MG63 (cell line): ENCODE results near the gene FAM204A. TPM values are rescaled to one million over a fixed set of nuclear protein-coding genes. Genes with fewer than 3 reads are reported as not detected.
A peak's percentile ranks its signal among the peaks of the same experiment; 100 is the strongest.

ENCODE experiments used
- DNase-seq: peaks from one replicate; pipeline ENCODE4 v3.0.0-alpha.2; 2020
- H3K27me3 ChIP-seq: fragments of 250-450 bp; sonication (Bioruptor Pico); 2 replicates; pipeline ENCODE4 v1.5.1; 2020; ENCODE audit warnings: mild to moderate bottlenecking, moderate library complexity
- H3K36me3 ChIP-seq: fragments of 250-450 bp; sonication (Bioruptor Pico); 2 replicates; pipeline ENCODE4 v1.5.1; 2020; ENCODE audit warnings: mild to moderate bottlenecking, moderate library complexity
- H3K4me3 ChIP-seq: fragments of 250-450 bp; sonication (Bioruptor Pico); 2 replicates; pipeline ENCODE4 v1.5.1; 2020; ENCODE audit warnings: mild to moderate bottlenecking, moderate library complexity
- H3K9me3 ChIP-seq: fragments of 250-450 bp; sonication (Bioruptor Pico); 2 replicates; pipeline ENCODE4 v1.5.1; 2020; ENCODE audit warnings: mild to moderate bottlenecking, moderate library complexity
- total RNA-seq: library from RNA; depleted of rRNA; stranded (reverse); fragments of >200 nt; shearing (Covaris generic); gene quantifications from 2 replicates; pipeline ENCODE4 v1.2.3, GENCODE V29; 2014; ENCODE audit warnings: low replicate concordance

FAM204A gene
- total RNA-seq, 1 experiment from 2014 or later = 141 TPM

DNA sequence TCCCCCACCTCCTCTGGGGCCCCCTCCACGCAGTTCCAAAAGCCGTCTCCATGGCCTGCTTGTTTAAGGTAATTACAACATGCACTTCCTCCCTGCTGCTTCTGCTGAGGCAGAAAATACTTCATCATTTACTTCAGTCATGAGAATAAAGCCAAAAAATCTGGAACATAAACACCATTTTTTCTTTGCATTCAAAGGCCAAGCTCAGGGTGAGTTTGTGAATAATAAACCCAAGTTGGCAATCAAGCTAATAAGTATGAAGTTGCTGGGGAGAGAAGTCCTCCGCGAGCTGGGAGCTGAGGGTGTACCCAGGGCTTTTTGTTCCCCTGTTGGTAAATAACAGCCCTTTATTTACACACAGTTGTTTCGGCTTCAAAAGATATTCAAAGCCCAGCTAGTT is 70.5 kb downstream of the FAM204A start:
- H3K9me3 ChIP-seq = no peaks in the 10 kb centered on the region
- no peak for DNase-seq
- no peaks in the 10 kb centered on the region for H3K36me3 ChIP-seq
- H3K4me3 ChIP-seq = peak overlapping the region; percentile 14
- H3K27me3 ChIP-seq = no peaks in the 10 kb centered on the region

DNA sequence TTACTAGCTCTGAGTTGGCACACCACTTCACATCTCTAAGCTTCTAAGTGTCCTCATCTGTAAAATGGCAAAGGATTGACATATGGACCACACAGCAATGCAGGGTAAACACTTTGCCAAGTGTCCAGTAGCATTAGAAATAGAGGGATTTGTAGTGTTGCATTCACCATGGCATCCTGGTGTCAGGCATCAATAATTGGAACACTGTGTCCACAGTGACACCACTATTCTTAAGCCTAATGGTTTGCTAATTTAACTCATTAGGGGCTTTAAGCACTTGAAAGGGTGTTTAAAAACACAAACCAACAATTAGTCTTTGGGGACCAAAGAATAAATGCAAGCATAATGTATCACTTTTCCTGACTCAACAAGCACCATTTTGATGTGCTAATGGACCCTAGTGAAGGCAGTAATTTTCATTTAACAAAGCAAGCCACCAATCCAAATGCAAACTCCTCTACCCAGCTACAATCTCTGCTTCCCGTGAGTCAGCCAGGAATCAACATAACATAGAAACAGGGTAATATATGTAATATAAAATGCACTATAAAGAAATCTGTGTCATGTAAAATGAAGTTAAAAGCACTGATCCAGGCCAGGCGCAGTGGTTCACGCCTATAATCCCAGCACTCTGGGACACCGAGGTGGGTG is 75.9 kb downstream of the FAM204A start:
- Histone ChIP-seq H3K36me3 (no peaks in the 10 kb centered on the region), H3K4me3 (no peak overlapping the region), H3K9me3 (no peaks in the 10 kb centered on the region), H3K27me3 (peaks cover 2% of the 10 kb centered on the region; the same call in 1 of the 2 replicates)
- DNase-seq = no peak

DNA sequence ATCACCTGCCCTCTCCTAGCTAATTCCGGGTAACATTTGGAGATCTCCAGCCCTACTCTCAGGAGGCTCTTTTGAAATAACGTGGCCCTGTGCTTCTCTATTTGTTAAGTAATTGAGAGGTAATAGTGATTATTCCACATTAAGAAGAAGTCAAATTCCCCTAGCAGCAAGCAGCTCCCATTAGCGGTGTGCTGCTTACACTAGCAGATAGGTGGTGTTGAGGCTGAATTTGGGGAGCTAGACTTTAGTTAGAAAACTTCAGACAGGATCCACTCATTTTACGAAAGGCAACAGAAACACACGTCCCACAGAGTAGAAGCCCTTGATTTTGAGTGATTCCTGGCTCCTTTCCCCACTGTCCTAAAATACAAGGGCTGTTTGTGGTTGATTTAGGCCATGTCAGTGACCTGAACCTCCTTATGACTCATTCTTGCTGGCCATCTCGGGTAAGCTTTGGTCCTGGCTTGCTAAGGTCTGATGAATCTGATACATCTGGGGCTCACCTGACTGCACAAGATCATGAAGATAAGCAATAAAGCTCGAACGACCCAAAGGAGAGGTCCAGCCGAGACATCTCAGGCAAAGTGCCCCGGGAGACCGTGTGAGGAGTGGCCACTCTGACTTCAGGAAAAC is 77.2 kb downstream of the FAM204A start:
- Histone ChIP-seq H3K36me3 (no peaks in the 10 kb centered on the region), H3K9me3 (no peaks in the 10 kb centered on the region), H3K27me3 (peaks cover 2% of the 10 kb centered on the region; the same call in 1 of the 2 replicates), H3K4me3 (no peak overlapping the region)
- DNase-seq = no peak

- H3K27me3 ChIP-seq = peaks cover 2% of the 10 kb centered on the region; the same call in 1 of the 2 replicates
- no peak overlapping the region for H3K4me3 ChIP-seq
- no peaks in the 10 kb centered on the region for H3K36me3 ChIP-seq
- no peak for DNase-seq
- no peaks in the 10 kb centered on the region for H3K9me3 ChIP-seq
Observed at GRCh38 chr10:118264252-118264651, 77.9 kb downstream of the FAM204A start.

- Histone ChIP-seq H3K27me3 (peaks cover 2% of the 10 kb centered on the region; the same call in 1 of the 2 replicates), H3K4me3 (no peak overlapping the region), H3K36me3 (no peaks in the 10 kb centered on the region), H3K9me3 (no peaks in the 10 kb centered on the region)
- no peak for DNase-seq
Observed at GRCh38 chr10:118262538-118262937, 79.6 kb downstream of the FAM204A start.

DNA sequence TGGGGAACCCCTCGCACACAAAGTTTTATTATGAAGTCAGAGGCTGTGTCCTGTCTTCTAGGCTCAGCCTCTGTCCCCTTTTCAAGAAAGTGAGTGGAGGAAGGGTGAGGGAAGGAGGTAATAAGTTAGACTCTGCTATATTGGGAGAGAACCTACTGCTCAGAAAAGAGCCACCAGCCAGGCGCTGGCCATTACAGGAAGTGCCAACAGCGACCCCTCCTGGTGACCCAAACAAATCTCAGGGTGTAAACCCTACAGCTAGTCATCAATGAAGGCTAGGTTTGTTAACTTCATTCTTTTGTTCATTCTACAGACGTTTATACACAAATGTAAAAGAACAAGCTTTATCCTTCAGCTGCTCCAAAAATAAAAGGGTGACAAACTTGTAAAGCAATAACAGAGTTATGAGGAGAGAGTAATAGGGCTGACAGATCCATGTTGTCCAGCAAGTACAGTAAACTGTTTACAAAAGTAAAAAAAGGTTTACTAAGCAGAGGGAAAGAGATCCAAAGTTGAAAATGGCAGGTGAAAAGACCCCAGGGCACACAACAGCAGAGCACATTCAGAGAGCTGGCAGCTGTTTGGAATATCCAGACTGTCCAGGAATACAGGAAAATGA is 82.7 kb downstream of the FAM204A start:
- DNase-seq = peak; percentile 44
- H3K4me3 ChIP-seq = no peak overlapping the region
- H3K9me3 ChIP-seq = no peaks in the 10 kb centered on the region
- H3K27me3 ChIP-seq = peaks cover 2% of the 10 kb centered on the region; the same call in 1 of the 2 replicates
- no peaks in the 10 kb centered on the region for H3K36me3 ChIP-seq

- Histone ChIP-seq H3K4me3 (no peak overlapping the region), H3K36me3 (no peaks in the 10 kb centered on the region), H3K9me3 (no peaks in the 10 kb centered on the region), H3K27me3 (peaks cover 2% of the 10 kb centered on the region; the same call in 1 of the 2 replicates)
- no peak for DNase-seq
Observed at GRCh38 chr10:118258285-118258684, 83.8 kb downstream of the FAM204A start.

GRCh38 chr10:118256825-118257570 is 85.1 kb downstream of the FAM204A start:
- no peaks in the 10 kb centered on the region for H3K36me3 ChIP-seq
- H3K27me3 ChIP-seq = peaks cover 2% of the 10 kb centered on the region; the same call in 1 of the 2 replicates
- no peak overlapping the region for H3K4me3 ChIP-seq
- no peaks in the 10 kb centered on the region for H3K9me3 ChIP-seq
- no peak for DNase-seq

DNA sequence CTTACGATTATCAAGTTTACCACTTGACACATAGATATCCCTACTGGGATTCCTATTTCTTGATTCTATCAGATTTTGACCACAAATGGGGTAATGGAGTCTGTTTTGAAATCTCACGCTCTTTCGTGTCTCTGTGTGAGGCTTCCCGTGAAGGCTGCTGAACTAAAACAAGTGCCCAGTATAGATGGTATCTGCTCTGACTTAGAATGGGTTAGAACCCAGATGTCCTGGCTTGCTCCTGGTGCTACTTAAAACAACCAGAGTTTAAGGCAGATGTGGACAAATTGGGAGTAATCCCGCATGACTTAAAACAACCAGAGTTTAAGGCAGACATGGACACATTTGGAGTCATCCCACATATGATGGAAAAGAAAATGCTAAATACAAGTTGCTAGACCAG is 85.9 kb downstream of the FAM204A start:
- Histone ChIP-seq H3K27me3 (no peaks in the 10 kb centered on the region; the same call in 1 of the 2 replicates), H3K36me3 (no peaks in the 10 kb centered on the region), H3K4me3 (no peak overlapping the region), H3K9me3 (no peaks in the 10 kb centered on the region)
- DNase-seq = no peak

DNA sequence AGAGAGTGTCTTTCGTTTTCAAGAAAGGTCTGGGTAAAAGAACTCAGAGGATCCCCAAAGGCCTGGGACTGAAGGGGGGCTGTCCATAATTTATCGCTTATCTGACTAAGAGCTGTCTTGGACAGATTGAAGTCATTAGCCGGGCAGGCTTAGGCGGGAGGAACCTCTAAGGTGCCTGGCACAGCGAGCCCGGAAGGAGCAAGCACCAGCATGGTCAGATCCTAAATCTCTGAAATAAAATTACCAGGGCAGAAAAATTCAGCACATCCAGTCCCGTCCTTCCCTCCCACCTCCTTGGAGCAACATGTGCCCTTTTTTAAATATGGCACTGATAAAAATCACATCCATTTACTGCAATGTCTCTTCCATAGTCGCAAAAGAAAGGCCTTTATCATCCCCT is 86.8 kb downstream of the FAM204A start:
- H3K36me3 ChIP-seq = no peaks in the 10 kb centered on the region
- DNase-seq = no peak
- H3K9me3 ChIP-seq = no peaks in the 10 kb centered on the region
- H3K27me3 ChIP-seq = no peaks in the 10 kb centered on the region; the same call in 1 of the 2 replicates
- no peak overlapping the region for H3K4me3 ChIP-seq

- Histone ChIP-seq H3K4me3 (no peak overlapping the region), H3K27me3 (no peaks in the 10 kb centered on the region; the same call in 1 of the 2 replicates), H3K36me3 (no peaks in the 10 kb centered on the region), H3K9me3 (no peaks in the 10 kb centered on the region)
- no peak for DNase-seq
Observed at GRCh38 chr10:118254654-118255053, 87.5 kb downstream of the FAM204A start.

GRCh38 chr10:118253397-118253796 is 88.7 kb downstream of the FAM204A start:
- no peak for DNase-seq
- Histone ChIP-seq H3K27me3 (no peaks in the 10 kb centered on the region; the same call in 1 of the 2 replicates), H3K4me3 (no peak overlapping the region), H3K36me3 (no peaks in the 10 kb centered on the region), H3K9me3 (no peaks in the 10 kb centered on the region)

DNA sequence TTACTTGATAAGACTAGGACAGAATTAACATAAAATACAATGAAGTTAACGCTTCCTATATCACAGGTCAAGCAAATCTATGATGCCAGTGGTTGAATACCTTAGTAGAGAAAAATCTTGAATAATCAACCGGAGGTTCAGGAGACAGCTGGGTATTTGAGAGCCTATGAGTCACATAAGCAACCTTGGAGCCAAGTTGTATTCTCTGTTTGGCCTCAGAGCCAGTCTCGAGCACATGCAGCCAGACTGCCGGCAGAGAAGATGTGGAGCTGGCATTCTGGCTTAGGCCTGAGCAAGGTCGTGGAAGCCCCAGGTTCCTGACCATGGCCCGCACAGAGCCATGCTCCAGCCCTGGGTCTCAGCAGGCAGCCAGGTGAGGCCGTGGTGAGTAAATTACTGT is 90.3 kb downstream of the FAM204A start:
- H3K4me3 ChIP-seq = no peak overlapping the region
- no peaks in the 10 kb centered on the region for H3K27me3 ChIP-seq
- DNase-seq = peak; percentile 56
- no peaks in the 10 kb centered on the region for H3K36me3 ChIP-seq
- H3K9me3 ChIP-seq = no peaks in the 10 kb centered on the region

DNA sequence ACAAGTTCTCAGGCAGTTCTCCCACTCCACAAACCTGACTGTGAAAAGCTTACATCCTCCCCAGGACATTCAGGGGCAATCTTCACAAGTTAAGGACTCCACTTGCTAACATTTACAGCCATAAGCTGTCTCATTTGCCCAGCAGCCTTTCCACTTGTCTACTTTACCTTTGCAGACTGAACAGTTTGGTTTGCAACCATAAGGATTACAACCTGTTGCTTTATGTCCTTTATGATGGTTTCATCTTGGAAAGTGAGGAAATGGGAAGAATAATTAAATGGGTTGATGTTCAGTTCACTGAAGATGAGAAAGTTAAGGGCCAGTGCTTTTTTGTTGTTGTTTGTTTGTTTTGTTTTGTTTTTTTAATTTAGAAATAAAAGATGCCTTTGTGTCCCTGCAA is 92.4 kb downstream of the FAM204A start:
- no peaks in the 10 kb centered on the region for H3K27me3 ChIP-seq
- H3K36me3 ChIP-seq = no peaks in the 10 kb centered on the region
- DNase-seq = no peak
- H3K9me3 ChIP-seq = no peaks in the 10 kb centered on the region
- H3K4me3 ChIP-seq = no peak overlapping the region
